ENCODE measurements around the gene ASAH2.
"Not testable (repeated sequence)": the region's sequence is repeated elsewhere in the genome, so short reads cannot be mapped to it uniquely, and the experiment has no call there.

ASAH2 gene

GRCh38 chr10:50251394-50251793 lies at the start of gene ASAH2:
ASAH2 (minus strand) TSS chr10:50251516; CDS start chr10:50248610, 2,906 bp downstream.
- no peak for DNase-seq (ENCODE audit: low spot score)

GRCh38 chr10:50299948-50300669 lies 48.8 kb upstream of the ASAH2 start:
- DNase-seq (ENCODE audit: low spot score): no peak

DNA sequence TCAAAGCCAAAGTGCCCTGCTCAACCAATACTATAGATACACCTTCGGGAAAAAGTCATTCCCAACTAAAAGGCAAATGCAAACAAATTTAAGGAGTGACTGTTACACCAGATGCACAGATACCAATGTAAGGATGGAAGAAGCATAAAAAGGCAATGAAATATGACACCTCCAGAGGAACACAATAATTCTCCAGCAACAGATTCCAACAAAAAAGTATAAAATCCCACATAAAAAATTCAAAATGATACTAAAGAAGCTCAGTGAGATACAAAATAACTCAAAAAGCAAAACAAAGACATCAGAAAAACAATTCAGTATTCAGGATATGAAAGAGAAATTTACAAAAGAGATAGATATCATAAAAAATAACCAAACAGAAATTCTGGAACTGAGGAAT lies 44.1 kb upstream of the ASAH2 start:
- no peak for DNase-seq (ENCODE audit: low spot score)

DNA sequence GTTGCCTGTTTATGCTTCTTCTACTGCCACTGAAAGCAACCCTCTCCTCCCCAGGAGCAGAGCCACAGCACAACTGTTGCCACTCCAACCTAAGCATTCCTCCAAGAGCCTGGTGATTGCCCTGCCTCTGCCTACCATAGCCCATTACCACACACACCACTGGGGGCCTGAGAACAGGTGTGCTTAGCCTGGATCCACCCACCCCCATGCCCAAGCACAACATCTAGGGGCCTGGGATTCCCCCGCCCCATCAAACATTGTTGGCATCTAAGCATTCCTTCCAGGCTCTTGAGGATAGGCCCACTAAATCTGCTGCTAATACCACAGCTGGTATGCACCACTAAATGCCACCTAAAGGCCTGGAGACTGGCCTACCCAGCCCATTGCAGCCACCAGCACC lies 43.3 kb upstream of the ASAH2 start:
- no peak for DNase-seq (ENCODE audit: low spot score)

- no peak for DNase-seq (ENCODE audit: low spot score)
These were observed 42.4 kb upstream of the ASAH2 start for GRCh38 chr10:50293513-50294313.

DNA sequence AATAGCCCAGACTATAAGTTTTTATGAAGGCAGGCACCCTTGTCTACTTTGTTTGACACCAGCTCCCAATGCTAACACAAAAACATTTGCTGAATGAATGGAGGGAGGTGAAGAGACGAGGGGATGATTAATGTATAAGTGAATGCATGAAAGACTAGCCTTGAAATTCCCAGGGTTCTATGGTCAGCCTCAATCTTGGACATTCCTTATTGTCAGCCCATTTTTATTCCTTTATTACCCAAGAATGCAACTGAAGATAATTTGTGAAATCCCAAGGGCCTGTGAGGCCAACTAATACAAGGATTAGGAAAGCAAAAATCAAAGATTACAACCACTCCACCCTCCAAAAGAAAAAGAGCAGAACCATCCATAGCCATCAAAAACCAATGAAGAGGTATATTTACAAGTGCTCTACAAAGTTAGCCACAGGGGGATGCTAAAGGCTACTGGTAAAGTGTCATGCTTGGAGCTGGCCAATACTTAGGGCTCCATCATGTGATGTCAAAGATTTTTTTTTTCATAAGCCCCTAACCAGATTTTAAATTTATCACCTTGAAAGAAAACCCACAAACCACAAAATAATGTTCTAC lies 40.0 kb upstream of the ASAH2 start:
- DNase-seq (ENCODE audit: low spot score): peak; percentile 14

GRCh38 chr10:50289196-50289595 lies 37.9 kb upstream of the ASAH2 start:
- DNase-seq (ENCODE audit: low spot score): no peak

- no peak for DNase-seq (ENCODE audit: low spot score)
These were observed 35.9 kb upstream of the ASAH2 start for GRCh38 chr10:50286996-50287803.

- no peak for DNase-seq (ENCODE audit: low spot score)
These were observed 35.2 kb upstream of the ASAH2 start for GRCh38 chr10:50286517-50286916.

DNA sequence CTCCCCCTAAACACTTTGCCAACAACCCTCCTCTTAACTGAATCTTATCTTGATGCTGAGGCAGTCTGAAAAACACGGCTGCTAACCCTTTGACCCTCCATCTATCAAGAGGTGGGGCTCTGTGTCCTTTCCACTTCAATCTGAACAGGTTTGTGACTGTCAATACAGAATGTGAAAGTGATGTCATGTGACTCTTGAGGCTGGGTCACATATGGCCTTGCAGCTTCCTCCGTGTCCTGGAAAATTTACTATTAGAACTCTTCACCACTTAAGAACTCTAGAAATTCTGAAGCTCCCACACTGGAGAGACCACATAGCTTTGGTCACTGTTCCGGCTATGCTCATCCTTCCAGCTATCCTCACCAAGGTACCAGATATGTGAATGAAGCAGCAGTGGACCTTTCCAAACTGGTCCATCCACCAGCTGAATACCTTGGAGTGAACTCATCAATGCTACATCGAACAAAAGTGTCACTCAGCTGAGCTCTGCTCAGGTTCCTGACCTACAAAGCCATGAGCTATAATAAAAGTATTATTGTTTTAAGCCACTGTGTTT lies 30.7 kb upstream of the ASAH2 start:
- no peak for DNase-seq (ENCODE audit: low spot score)

DNA sequence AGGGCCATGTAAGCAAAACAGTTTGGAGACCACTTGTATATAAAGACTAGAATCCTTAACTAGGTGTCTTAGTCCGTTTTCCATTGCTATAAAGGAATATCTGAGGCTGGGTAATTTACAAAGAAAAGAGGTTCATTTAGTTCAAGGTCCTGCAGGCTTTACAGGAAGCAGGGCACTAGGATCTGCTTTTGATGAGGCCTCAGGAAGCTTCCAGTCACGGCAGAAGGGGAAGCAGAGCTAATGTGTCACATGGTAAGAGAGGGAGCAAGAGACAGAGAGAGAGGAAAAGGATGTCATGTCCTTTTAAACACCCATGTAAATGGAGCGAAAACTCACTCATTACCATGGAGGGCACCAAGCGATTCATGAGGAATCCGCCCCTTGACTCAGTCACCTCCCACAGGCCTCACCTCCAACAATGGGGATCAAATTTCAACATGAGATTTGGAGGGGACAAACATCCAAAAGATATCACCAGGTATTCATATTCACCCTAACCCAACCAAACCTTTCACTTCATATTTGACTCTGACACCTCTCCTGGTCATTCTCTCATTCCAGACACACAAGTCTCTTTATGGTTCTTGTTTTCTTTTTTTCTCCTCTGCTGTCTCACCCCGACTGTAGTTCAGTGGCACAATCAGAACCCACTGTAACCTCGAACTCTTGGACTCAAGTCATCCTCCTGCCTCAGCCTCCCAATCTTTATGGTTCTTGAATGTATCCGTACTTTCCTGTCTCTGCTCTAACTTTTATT lies 30.1 kb upstream of the ASAH2 start:
- DNase-seq (ENCODE audit: low spot score): no peak

DNA sequence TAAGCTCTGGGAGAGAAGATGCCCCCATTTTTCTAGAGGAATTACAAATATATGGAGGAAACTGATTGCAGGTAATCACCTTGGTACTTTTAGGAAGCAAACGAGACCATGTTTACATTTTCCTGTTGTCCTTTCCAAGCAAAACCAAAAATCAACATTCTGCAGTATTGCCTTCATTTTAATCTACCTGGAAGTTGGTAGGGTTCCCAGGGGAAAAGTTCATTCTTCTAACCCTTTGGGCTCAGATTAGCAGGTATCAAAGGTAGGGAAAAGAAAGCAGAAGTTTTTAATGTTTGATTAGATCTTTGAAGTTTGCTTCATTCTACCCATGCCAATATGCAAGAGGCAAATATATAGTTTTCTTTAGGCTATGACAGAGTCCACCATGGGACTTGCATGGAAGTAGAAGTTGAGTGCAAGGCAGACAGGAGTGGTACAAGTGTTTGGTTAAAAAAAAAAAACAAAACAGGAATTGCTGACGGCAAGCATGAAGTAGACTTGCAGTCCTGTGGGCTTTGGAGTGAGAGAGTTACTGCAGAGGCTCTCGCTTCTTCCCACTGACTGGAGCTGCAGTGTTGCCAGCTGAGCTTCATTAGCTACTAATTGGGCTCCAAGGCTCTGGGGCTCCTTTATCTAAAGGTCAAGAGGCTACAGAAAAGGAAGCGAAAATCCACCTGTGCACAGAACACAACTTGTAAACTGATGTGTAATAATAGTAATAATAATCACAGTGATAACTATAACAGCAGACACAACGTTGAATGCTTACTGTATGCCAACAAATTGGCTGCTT lies 28.9 kb upstream of the ASAH2 start:
- no peak for DNase-seq (ENCODE audit: low spot score)

DNA sequence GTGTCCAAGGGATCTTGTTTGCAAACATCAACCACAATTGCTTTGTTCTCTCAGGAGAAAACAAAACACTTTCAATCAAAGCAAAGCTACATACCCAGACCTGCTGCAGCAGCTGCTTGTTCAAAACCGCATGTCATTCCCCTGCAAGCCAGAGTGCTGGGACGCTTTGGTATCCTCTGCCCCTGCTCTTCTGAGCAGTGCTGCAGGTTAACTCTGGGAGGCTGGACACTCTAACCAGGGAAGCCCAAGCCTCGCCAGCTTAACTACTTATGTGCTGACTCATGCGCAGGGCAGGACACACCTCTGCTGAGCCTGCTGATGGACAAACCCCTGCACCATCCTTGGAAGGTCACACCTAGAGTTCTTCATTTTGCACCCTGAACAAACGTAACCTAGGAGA lies 28.2 kb upstream of the ASAH2 start:
- DNase-seq (ENCODE audit: low spot score): no peak

DNA sequence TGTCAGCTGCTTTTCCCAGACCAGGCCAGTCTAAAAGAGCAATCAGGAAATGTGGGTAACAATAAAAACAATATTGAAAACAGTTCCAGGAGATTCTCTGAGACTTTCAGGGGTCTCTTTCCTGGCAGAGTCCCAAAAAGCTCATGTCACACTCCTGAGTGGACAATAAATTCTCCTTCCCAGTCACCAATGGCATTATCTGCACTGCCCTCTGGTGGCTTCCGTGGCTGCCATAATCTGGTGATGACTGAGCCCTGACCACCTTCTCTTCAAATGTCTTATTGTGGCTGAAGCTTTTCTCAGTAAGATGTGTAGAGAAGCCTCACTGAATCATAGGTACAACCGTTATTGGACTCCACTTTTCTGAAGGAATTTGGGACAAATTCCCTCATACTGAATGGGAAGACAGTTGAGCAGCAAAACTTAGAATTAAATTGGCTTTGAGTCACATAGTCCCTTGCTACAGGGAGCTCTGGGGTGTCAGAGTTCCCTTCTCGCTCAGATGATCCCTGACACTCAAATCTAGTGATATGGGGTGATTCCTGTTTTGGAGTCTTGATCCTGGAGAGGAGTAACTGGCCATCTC lies 24.4 kb upstream of the ASAH2 start:
- peak; percentile 60 for DNase-seq (ENCODE audit: low spot score)

DNA sequence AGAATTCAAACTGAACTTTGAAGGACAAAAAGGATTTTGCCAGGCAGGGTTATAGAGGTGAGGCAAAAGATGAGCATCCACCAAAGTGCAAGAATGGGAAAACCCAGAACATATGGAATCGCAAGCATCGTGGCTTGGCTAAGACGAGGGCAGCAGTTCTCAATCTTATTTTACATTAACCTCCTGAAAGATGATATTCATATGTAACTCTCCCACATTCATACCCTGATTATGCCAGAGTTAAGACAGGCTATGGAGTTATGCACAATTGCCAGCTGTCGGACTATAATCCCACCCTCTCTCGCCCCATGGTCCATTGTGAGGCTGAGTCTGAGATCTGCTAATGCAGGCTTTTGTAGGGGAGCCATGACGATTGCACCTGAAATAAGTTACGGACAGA lies 21.2 kb upstream of the ASAH2 start:
- DNase-seq (ENCODE audit: low spot score): no peak

DNA sequence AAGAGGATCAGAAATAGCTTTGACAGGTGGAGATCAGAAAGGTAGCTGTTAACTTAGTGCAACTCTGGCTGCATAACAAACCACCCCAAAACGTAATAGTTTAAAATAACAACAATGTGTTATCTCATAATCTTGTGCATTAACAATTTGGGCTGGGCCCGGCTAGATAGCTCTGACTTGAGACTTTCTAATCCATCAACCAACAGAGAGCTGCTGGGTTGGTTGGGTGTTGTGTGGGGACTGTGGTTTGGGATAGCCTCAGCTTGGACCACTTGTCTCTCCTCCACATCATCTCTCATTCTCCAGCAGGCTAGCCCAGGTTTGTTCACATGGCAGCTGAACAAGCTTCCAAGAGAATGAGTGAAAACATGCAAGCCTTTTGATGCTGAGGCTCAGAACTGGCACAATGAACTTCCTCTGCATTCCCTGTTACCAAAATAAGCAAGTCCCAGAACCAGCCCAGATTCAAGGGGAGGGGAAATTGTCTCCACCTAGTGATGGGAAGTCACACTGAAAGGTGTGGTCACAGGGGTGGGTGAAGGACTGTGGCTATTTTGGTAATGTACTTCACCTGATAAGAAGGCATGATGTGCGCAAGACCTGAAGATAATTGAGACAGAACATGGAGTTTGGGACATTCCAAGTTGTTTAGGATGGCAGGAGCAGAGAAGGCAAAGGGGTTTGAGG lies 20.4 kb upstream of the ASAH2 start:
- no peak for DNase-seq (ENCODE audit: low spot score)

GRCh38 chr10:50267877-50268276 lies 16.6 kb upstream of the ASAH2 start:
- DNase-seq (ENCODE audit: low spot score): not testable (repeated sequence)

DNA sequence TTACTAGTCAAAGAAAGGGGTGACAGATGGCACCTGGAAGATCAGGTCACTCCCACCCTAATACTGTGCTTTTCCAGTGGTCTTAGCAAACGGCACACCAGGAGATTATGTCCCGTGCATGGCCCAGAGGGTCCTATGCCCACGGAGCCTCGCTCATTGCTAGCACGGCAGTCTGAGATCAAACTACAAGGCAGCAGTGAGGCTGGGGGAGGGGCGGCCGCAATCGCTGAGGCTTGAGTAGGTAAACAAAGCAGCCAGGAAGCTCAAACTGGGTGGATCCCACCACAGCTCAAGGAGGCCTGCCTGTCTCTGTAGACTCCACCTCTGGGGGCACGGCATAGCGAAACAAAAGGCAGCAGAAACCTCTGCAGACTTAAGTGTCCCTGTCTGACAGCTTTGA lies 11.3 kb upstream of the ASAH2 start:
- DNase-seq (ENCODE audit: low spot score): not testable (repeated sequence)

- DNase-seq (ENCODE audit: low spot score): peak; percentile 34
These were observed 9.5 kb upstream of the ASAH2 start for GRCh38 chr10:50260791-50261281.

Data from NAMALWA (cell line).